WTC11 (cell line): Measurements from ENCODE around the gene CCDC181. TPM values are rescaled to one million over a fixed set of nuclear protein-coding genes. Genes with fewer than 3 reads are reported as not detected.

ENCODE experiments used
- ATAC-seq: fragments of 200-7000 bp; cut with Tn5 transposase; 2 replicates; pipeline ENCODE4 v1.10.0; 2021; ENCODE audit warnings: mild to moderate bottlenecking, moderate library complexity
- CTCF ChIA-PET: fragments of 300-600 bp; sonication (Branson Sonifier 250); formaldehyde crosslinking; loops from one replicate; lab custom pipeline; 2021; ENCODE audit warnings: antibody characterized with exemption; lab: Charles Lee
- POLR2A ChIA-PET: fragments of 350-600 bp; sonication (Branson Sonifier 250); formaldehyde crosslinking; loops from one replicate; lab custom pipeline; 2021; ENCODE audit warnings: antibody characterized with exemption; lab: Charles Lee
- DNase-seq: peaks from one replicate; pipeline ENCODE4 v3.0.0; 2021; ENCODE audit warnings: low spot score
- H3K27ac Mint-ChIP-seq: 2 replicates; pipeline ENCODE4 v1.8.0; 2021; ENCODE audit warnings: mixed read lengths
- H3K27me3 Mint-ChIP-seq: 2 replicates; pipeline ENCODE4 v1.8.0; 2021; ENCODE audit warnings: low read depth, mild to moderate bottlenecking, moderate library complexity, mixed read lengths
- H3K36me3 Mint-ChIP-seq: 2 replicates; pipeline ENCODE4 v1.8.0; 2021; ENCODE audit warnings: mixed read lengths
- H3K4me1 Mint-ChIP-seq: 2 replicates; pipeline ENCODE4 v1.8.0; 2022; ENCODE audit warnings: mixed read lengths
- H3K4me3 Mint-ChIP-seq: 2 replicates; pipeline ENCODE4 v1.8.0; 2021; ENCODE audit warnings: mild to moderate bottlenecking, moderate library complexity, mixed read lengths
- H3K9me3 Mint-ChIP-seq: 2 replicates; pipeline ENCODE4 v1.8.0; 2021; ENCODE audit warnings: mixed read lengths
- ATF6 ChIP-seq: sonication (generic); formaldehyde crosslinking; IDR thresholded peaks from 2 replicates; pipeline ENCODE4 v1.8.1; 2023; ENCODE audit warnings: mild to moderate bottlenecking, missing genetic modification reagents
- CBFB ChIP-seq: sonication (generic); formaldehyde crosslinking; IDR thresholded peaks from 2 replicates; pipeline ENCODE4 v1.8.1; 2022; ENCODE audit warnings: mild to moderate bottlenecking, low read depth, missing genetic modification reagents
- CREB1 ChIP-seq: sonication (generic); formaldehyde crosslinking; IDR thresholded peaks from 2 replicates; pipeline ENCODE4 v1.8.0; 2023; ENCODE audit warnings: mild to moderate bottlenecking, missing genetic modification reagents
- E2F1 ChIP-seq: sonication (generic); formaldehyde crosslinking; IDR thresholded peaks from 2 replicates; pipeline ENCODE4 v1.8.0; 2022; ENCODE audit warnings: mild to moderate bottlenecking, missing genetic modification reagents
- ESRRA ChIP-seq: sonication (generic); formaldehyde crosslinking; IDR thresholded peaks from 2 replicates; pipeline ENCODE4 v1.8.1; 2022; ENCODE audit warnings: mild to moderate bottlenecking, missing genetic modification reagents, borderline replicate concordance
- ETV6 ChIP-seq: sonication (generic); formaldehyde crosslinking; IDR thresholded peaks from 2 replicates; pipeline ENCODE4 v1.8.1; 2022; ENCODE audit warnings: mild to moderate bottlenecking, missing genetic modification reagents
- FOXJ3 ChIP-seq: sonication (generic); formaldehyde crosslinking; IDR thresholded peaks from 2 replicates; pipeline ENCODE4 v1.9.0; 2021; ENCODE audit warnings: missing genetic modification reagents, mild to moderate bottlenecking, borderline replicate concordance
- FOXP4 ChIP-seq: sonication (generic); formaldehyde crosslinking; IDR thresholded peaks from 2 replicates; pipeline ENCODE4 v1.8.0; 2022; ENCODE audit warnings: mild to moderate bottlenecking, missing genetic modification reagents
- HMGA2 ChIP-seq: fragments of 250-450 bp; sonication (Bioruptor Pico); IDR thresholded peaks from 2 replicates; pipeline ENCODE4 v1.4.0; 2021; ENCODE audit warnings: mild to moderate bottlenecking, moderate library complexity
- JAZF1 ChIP-seq: fragments of 250-450 bp; sonication (Bioruptor Pico); IDR thresholded peaks from 2 replicates; pipeline ENCODE4 v1.9.0; 2021; ENCODE audit warnings: moderate library complexity, mild to moderate bottlenecking, inconsistent platforms
- PREB ChIP-seq: sonication (generic); formaldehyde crosslinking; IDR thresholded peaks from 2 replicates; pipeline ENCODE4 v1.8.1; 2022; ENCODE audit warnings: mild to moderate bottlenecking, missing genetic modification reagents, moderate library complexity, borderline replicate concordance
- PRRX2 ChIP-seq: fragments of 250-450 bp; sonication (Bioruptor Pico); IDR thresholded peaks from 2 replicates; pipeline ENCODE4 v1.8.0; 2021; ENCODE audit warnings: mild to moderate bottlenecking
- SMAD3 ChIP-seq: sonication (generic); formaldehyde crosslinking; IDR thresholded peaks from 2 replicates; pipeline ENCODE4 v1.8.0; 2022; ENCODE audit warnings: missing genetic modification reagents, mild to moderate bottlenecking, borderline replicate concordance
- TCF7 ChIP-seq: sonication (generic); formaldehyde crosslinking; IDR thresholded peaks from 2 replicates; pipeline ENCODE4 v1.8.0; 2022; ENCODE audit warnings: mild to moderate bottlenecking, low read depth, missing genetic modification reagents, moderate library complexity
- TEAD1 ChIP-seq: sonication (generic); formaldehyde crosslinking; IDR thresholded peaks from 2 replicates; pipeline ENCODE4 v1.8.0; 2022; ENCODE audit warnings: mild to moderate bottlenecking, missing genetic modification reagents
- TP53 ChIP-seq: sonication (generic); formaldehyde crosslinking; IDR thresholded peaks from 2 replicates; pipeline ENCODE4 v1.8.1; 2023; ENCODE audit warnings: mild to moderate bottlenecking, missing genetic modification reagents
- USF2 ChIP-seq: sonication (generic); formaldehyde crosslinking; IDR thresholded peaks from 2 replicates; pipeline ENCODE4 v1.8.1; 2023; ENCODE audit warnings: mild to moderate bottlenecking, missing genetic modification reagents, moderate library complexity
- ZNF396 ChIP-seq: fragments of 250-450 bp; sonication (Bioruptor Pico); IDR thresholded peaks from 2 replicates; pipeline ENCODE4 v1.8.0; 2021; ENCODE audit warnings: mild to moderate bottlenecking, moderate library complexity, borderline replicate concordance
- ZNF671 ChIP-seq: fragments of 250-450 bp; sonication (Bioruptor Pico); IDR thresholded peaks from 2 replicates; pipeline ENCODE4 v1.8.0; 2021; ENCODE audit warnings: mild to moderate bottlenecking
- total RNA-seq: library from RNA; stranded (reverse); gene quantifications from 3 replicates; pipeline ENCODE4 v1.2.3, GENCODE V29; 2021

The CCDC181 gene
- total RNA-seq, 1 experiment from 2014 or later, result 1.5 TPM

GRCh38 chr1:169443923-169444322, 16.6 kb upstream of the CCDC181 start:
- no peak for ATAC-seq
- H3K4me1 Mint-ChIP-seq, result no peaks in the 10 kb centered on the region

GRCh38 chr1:169426174-169426705, 1.0 kb downstream of the CCDC181 start:
- ATAC-seq, result no peak
- Mint-ChIP-seq H3K4me1 (peaks cover 11% of the 10 kb centered on the region), H3K9me3 (no peaks in the 10 kb centered on the region), H3K36me3 (no peaks in the 10 kb centered on the region), H3K27me3 (peaks cover 36% of the 10 kb centered on the region), H3K4me3 (peak overlapping the region; percentile 95), H3K27ac (no peak overlapping the region)
- TF ChIP-seq TP53 (CRISPR knock-in tag), result no peak
- TF ChIP-seq JAZF1 (CRISPR knock-in tag), result no peak
- no peak for TF ChIP-seq ATF6
- no peak for TF ChIP-seq ZNF671 (CRISPR knock-in tag)
- TF ChIP-seq HMGA2 (CRISPR knock-in tag), result no peak
- TF ChIP-seq ESRRA (CRISPR knock-in tag), result no peak
- no peak for TF ChIP-seq ZNF396 (CRISPR knock-in tag)
- TF ChIP-seq PRRX2, result no peak
- TF ChIP-seq FOXJ3 (CRISPR knock-in tag), result no peak
- no peak for TF ChIP-seq PREB (CRISPR knock-in tag)
- no peak for TF ChIP-seq ETV6
- TF ChIP-seq SMAD3, result no peak
- no peak for TF ChIP-seq TCF7 (CRISPR knock-in tag)
- CTCF ChIA-PET, result interaction anchor here (0.6 to 1.3 kb wide), 3 partner anchors 78 to 823 kb away, joined by 3 to 4 read pairs (median 3); no protein-coding TSS in a partner anchor
- POLR2A ChIA-PET, result interaction anchor here (1.4 kb wide), 1 partner anchor 60 kb away, joined by 7 read pairs; the partner anchor contains the start of gene SLC19A2
- no peak for DNase-seq

More at GRCh38 chr1:169443923-169444322, 16.6 kb upstream of the CCDC181 start:
- no peaks in the 10 kb centered on the region for H3K36me3 Mint-ChIP-seq
- no peaks in the 10 kb centered on the region; the same call in 1 of the 2 replicates for H3K27me3 Mint-ChIP-seq
- CTCF ChIA-PET, result no interaction called here
- POLR2A ChIA-PET, result no interaction called here
- TF ChIP-seq CREB1 (CRISPR knock-in tag) (no peak), TEAD1 (CRISPR knock-in tag) (no peak), ZNF396 (CRISPR knock-in tag) (no peak), JAZF1 (CRISPR knock-in tag) (no peak), ETV6 (no peak), CBFB (CRISPR knock-in tag) (no peak), E2F1 (no peak), FOXP4 (CRISPR knock-in tag) (no peak), USF2 (CRISPR knock-in tag) (no peak)
- TF ChIP-seq, all 79 proteins: peak for 0
- H3K9me3 Mint-ChIP-seq, result peaks cover 9% of the 10 kb centered on the region; the same call in 1 of the 2 replicates
- no peak overlapping the region for H3K4me3 Mint-ChIP-seq
- DNase-seq, result no peak
- no peak overlapping the region for H3K27ac Mint-ChIP-seq
